ENCODE results near the gene CACNA1H.
"Not testable (repeated sequence)": the region's sequence is repeated elsewhere in the genome, so short reads cannot be mapped to it uniquely, and the experiment has no call there.

The CACNA1H gene

DNA sequence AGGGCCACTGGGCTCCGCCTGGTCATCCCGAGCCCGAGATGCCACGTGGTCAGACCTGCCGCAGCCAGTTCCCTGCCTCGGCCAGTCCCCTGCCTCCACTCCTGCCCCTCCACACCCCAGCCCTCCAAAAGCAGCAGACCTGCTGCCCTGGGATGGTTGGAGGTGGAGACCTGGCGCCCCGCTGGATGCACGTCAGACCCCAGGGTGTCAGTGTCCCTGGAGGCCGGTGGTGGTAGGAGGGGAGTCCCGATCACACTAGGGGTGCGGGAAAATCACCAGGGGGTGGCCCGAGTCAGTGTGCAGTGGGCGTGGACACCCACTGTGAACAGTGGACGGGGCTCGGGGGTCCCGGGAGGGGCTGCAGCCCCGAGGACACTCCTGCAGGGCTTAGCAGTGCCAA lies 45.3 kb downstream of the CACNA1H start:
- no peak for TF ChIP-seq CTCF (conservative IDR thresholded peaks at IDR 0.05; ENCODE audit: low read depth, low read length)
- no peak for DNase-seq (ENCODE audit: low read depth)

DNA sequence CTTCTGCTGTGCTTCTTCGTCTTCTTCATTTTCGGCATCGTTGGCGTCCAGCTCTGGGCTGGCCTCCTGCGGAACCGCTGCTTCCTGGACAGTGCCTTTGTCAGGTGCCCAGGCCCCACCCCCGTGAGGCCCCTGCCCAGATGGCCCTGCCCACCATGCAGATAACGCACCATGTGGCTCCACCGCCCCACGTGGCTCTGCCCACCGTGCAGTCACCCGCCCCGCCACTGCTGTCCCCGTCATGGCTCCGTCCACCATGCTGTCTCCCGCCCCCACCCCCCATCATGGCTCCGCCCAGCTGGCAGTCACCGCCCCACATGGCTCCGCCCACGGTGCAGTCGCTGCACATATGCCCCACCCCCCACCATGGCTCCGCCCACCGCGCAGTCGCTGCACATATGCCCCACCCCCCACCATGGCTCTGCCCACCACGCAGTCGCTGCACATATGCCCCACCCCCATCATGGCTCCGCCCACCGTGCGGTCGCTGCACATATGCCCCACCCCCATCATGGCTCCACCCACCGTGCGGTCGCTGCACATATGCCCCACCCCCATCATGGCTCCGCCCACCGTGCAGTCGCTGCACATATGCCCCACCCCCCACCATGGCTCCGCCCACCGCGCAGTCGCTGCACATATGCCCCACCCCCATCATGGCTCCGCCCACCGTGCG lies 45.9 kb downstream of the CACNA1H start:
- DNase-seq (ENCODE audit: low read depth); H3K4me3 ChIP-seq (ENCODE audit: low read length): not testable (repeated sequence)

More for the DNA sequence above, 45.3 kb downstream of the CACNA1H start:
- no peak overlapping the region for H3K4me3 ChIP-seq (ENCODE audit: low read length)

- no peak overlapping the region for H3K4me3 ChIP-seq (ENCODE audit: low read length)
- TF ChIP-seq CTCF (conservative IDR thresholded peaks at IDR 0.05; ENCODE audit: low read depth, low read length) = no peak
- no peak for DNase-seq (ENCODE audit: low read depth)
These were observed 46.6 kb downstream of the CACNA1H start for GRCh38 chr16:1199347-1200013.

- no peak overlapping the region for H3K4me3 ChIP-seq (ENCODE audit: low read length)
- DNase-seq (ENCODE audit: low read depth) = no peak
- TF ChIP-seq CTCF (conservative IDR thresholded peaks at IDR 0.05; ENCODE audit: low read depth, low read length) = no peak
These were observed 47.2 kb downstream of the CACNA1H start for GRCh38 chr16:1200014-1200627.

- TF ChIP-seq CTCF (conservative IDR thresholded peaks at IDR 0.05; ENCODE audit: low read depth, low read length) = no peak
- no peak for DNase-seq (ENCODE audit: low read depth)
- no peak overlapping the region for H3K4me3 ChIP-seq (ENCODE audit: low read length)
These were observed 48.5 kb downstream of the CACNA1H start for GRCh38 chr16:1201444-1201843.

DNA sequence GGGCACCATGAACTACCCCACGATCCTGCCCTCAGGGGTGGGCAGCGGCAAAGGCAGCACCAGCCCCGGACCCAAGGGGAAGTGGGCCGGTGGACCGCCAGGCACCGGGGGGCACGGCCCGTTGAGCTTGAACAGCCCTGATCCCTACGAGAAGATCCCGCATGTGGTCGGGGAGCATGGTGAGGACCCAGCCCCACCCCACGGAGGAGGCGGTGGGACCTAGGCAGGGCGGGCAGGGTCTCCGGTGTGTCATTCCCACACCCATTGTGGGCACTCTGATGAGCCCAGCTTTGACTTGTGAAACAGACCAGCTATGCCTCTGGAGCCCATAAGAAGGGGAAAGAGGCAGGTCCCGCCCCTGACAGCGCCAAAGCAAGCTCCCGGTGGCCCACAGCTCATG lies 49.4 kb downstream of the CACNA1H start:
- no peak overlapping the region for H3K4me3 ChIP-seq (ENCODE audit: low read length)
- TF ChIP-seq CTCF (conservative IDR thresholded peaks at IDR 0.05; ENCODE audit: low read depth, low read length) = no peak
- no peak for DNase-seq (ENCODE audit: low read depth)

DNA sequence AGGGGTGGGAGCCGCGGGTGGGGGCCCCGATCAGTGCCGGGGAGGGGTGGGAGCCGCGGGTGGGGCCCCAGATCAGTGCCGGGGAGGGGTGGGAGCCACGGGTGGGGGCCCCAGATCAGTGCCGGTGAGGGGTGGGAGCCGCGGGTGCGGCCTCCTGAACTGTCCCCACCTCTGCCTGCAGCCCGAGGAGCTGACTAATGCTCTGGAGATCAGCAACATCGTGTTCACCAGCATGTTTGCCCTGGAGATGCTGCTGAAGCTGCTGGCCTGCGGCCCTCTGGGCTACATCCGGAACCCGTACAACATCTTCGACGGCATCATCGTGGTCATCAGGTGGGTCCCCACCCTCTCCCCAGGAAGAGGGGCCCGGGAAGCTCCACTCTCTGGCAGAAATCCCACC lies 52.0 kb downstream of the CACNA1H start:
- TF ChIP-seq CTCF (conservative IDR thresholded peaks at IDR 0.05; ENCODE audit: low read depth, low read length) = no peak
- H3K4me3 ChIP-seq (ENCODE audit: low read length) = no peak overlapping the region
- DNase-seq (ENCODE audit: low read depth) = no peak
